Chondrocyte (in vitro differentiated cells): ENCODE measurements around the gene SIRPA. TPM values are rescaled to one million over a fixed set of nuclear protein-coding genes. Genes with fewer than 3 reads are reported as not detected.

ENCODE experiments used
- DNase-seq: peaks from one replicate; pipeline ENCODE4 v3.0.0; 2021; ENCODE audit warnings: mixed read lengths, low spot score
- H3K27ac Mint-ChIP-seq: one replicate; pipeline ENCODE4 v1.8.0; 2021; ENCODE audit warnings: mild to moderate bottlenecking, moderate library complexity, mixed read lengths; ENCODE audit not compliant: unreplicated experiment
- H3K27me3 Mint-ChIP-seq: 2 replicates; pipeline ENCODE4 v1.8.0; 2021; ENCODE audit warnings: low read depth, mixed read lengths
- H3K36me3 Mint-ChIP-seq: 2 replicates; pipeline ENCODE4 v1.8.0; 2021; ENCODE audit warnings: low read depth, mixed read lengths
- H3K4me1 Mint-ChIP-seq: 2 replicates; pipeline ENCODE4 v1.8.0; 2021; ENCODE audit warnings: low read depth, mild to moderate bottlenecking, mixed read lengths
- H3K4me3 Mint-ChIP-seq: one replicate; pipeline ENCODE4 v1.8.0; 2021; ENCODE audit warnings: mild to moderate bottlenecking, moderate library complexity, mixed read lengths; ENCODE audit not compliant: unreplicated experiment
- H3K9me3 Mint-ChIP-seq: 2 replicates; pipeline ENCODE4 v1.8.0; 2021; ENCODE audit warnings: low read depth, mixed read lengths
- total RNA-seq: library from RNA; stranded (reverse); gene quantifications from 3 replicates; pipeline ENCODE4 v1.2.1, GENCODE V29; 2021
- TF ChIP-seq, protein P1 (sequence below): fragments of 200-600 bp; sonication (generic); IDR thresholded peaks from 2 replicates; pipeline ENCODE4 v1.5.0; 2021; ENCODE audit warnings: antibody characterized with exemption, mild to moderate bottlenecking, moderate library complexity

SIRPA gene
- total RNA-seq, 1 donor from 2014 or later: 25.6 TPM

DNA sequence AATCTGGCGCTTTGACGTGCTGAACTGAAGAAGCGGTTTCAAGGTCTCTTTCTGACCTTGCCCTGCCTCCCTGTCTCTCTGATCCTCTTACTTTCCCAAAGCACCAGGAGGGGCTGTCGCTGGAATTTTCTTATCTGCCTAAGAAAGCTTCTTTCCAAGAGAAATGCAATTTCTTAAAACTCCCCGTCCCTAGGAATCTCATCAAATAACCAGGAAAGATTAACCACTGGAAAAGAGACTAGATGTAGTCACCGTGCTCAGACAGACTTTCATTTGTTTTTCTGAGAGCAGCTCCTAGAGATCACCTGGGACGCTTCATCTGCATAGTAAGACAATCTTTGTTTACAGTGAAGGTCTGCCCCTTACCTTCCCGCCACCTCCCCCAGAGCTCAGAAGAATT lies 60.0 kb downstream of the SIRPA start:
- no peaks in the 10 kb centered on the region for H3K36me3 Mint-ChIP-seq
- TF ChIP-seq, protein P1, sequence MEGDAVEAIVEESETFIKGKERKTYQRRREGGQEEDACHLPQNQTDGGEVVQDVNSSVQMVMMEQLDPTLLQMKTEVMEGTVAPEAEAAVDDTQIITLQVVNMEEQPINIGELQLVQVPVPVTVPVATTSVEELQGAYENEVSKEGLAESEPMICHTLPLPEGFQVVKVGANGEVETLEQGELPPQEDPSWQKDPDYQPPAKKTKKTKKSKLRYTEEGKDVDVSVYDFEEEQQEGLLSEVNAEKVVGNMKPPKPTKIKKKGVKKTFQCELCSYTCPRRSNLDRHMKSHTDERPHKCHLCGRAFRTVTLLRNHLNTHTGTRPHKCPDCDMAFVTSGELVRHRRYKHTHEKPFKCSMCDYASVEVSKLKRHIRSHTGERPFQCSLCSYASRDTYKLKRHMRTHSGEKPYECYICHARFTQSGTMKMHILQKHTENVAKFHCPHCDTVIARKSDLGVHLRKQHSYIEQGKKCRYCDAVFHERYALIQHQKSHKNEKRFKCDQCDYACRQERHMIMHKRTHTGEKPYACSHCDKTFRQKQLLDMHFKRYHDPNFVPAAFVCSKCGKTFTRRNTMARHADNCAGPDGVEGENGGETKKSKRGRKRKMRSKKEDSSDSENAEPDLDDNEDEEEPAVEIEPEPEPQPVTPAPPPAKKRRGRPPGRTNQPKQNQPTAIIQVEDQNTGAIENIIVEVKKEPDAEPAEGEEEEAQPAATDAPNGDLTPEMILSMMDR: no peak
- H3K27me3 Mint-ChIP-seq: peaks cover 14% of the 10 kb centered on the region
- no peak overlapping the region for H3K4me3 Mint-ChIP-seq
- no peaks in the 10 kb centered on the region for H3K9me3 Mint-ChIP-seq
- no peak overlapping the region for H3K27ac Mint-ChIP-seq
- DNase-seq: no peak
- H3K4me1 Mint-ChIP-seq: no peaks in the 10 kb centered on the region

GRCh38 chr20:1958426-1958825 lies 63.2 kb downstream of the SIRPA start:
- H3K9me3 Mint-ChIP-seq: no peaks in the 10 kb centered on the region
- peaks cover 29% of the 10 kb centered on the region for H3K27me3 Mint-ChIP-seq
- no peak for DNase-seq
- TF ChIP-seq, protein P1: no peak
- no peaks in the 10 kb centered on the region for H3K4me1 Mint-ChIP-seq
- H3K36me3 Mint-ChIP-seq: no peaks in the 10 kb centered on the region
- H3K27ac Mint-ChIP-seq: no peak overlapping the region
- H3K4me3 Mint-ChIP-seq: no peak overlapping the region

GRCh38 chr20:1959156-1959555 lies 63.9 kb downstream of the SIRPA start:
- H3K4me1 Mint-ChIP-seq: no peaks in the 10 kb centered on the region
- H3K27me3 Mint-ChIP-seq: peaks cover 36% of the 10 kb centered on the region
- TF ChIP-seq, protein P1: no peak
- no peak overlapping the region for H3K27ac Mint-ChIP-seq
- no peak for DNase-seq
- H3K4me3 Mint-ChIP-seq: no peak overlapping the region
- no peaks in the 10 kb centered on the region for H3K9me3 Mint-ChIP-seq
- no peaks in the 10 kb centered on the region for H3K36me3 Mint-ChIP-seq

DNA sequence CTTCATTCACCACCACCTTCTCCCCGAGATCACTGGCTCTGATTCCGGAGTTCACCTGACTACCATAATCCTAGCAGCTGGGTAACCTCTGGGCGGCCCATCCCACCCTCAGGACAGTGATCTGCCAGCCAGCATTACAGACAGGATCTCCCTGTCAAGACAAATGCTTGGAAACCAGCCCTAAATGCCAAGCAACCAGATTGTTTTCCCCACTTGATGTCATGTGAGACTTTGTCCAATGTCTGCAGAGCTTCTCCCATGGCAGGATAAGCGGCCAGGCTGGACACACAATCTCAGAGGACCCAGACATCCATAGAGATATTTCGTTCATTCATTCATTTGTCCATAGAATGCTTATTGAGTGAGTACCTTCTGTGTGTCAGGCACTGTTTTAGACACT lies 66.2 kb downstream of the SIRPA start:
- no peak for DNase-seq
- peaks cover 6% of the 10 kb centered on the region for H3K4me1 Mint-ChIP-seq
- TF ChIP-seq, protein P1: no peak
- peaks cover 49% of the 10 kb centered on the region for H3K27me3 Mint-ChIP-seq
- no peak overlapping the region for H3K27ac Mint-ChIP-seq
- H3K36me3 Mint-ChIP-seq: no peaks in the 10 kb centered on the region
- H3K4me3 Mint-ChIP-seq: no peak overlapping the region
- no peaks in the 10 kb centered on the region for H3K9me3 Mint-ChIP-seq

DNA sequence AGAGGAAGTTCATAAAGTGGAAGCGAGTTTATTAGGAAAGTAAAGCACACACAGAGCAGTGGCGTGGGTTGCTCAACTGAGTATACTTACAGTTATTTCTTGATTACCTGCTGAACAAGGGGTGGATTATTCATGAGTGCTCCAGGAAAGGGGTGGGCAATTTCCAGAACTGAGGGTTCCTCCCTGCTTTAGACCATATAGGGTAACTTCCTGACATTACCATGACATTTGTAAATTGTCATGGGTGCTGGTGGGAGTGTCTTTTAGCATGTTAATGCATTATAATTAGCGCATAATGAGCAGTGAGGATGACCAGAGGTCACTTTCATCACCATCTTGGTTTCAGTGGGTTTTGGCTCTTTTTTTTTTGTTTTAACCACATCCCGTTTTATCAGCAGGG lies 68.9 kb downstream of the SIRPA start:
- Mint-ChIP-seq H3K27me3 (peaks cover 55% of the 10 kb centered on the region), H3K36me3 (peaks cover 1% of the 10 kb centered on the region), H3K4me3 (no peak overlapping the region), H3K9me3 (peaks cover 2% of the 10 kb centered on the region), H3K27ac (no peak overlapping the region), H3K4me1 (peaks cover 6% of the 10 kb centered on the region)
- TF ChIP-seq, protein P1: no peak
- DNase-seq: no peak
